GM12891 (cell line): Measurements from ENCODE around the gene RAPGEF5.

Experiments
- POLR2A ChIP-seq: IDR thresholded peaks from 2 replicates; pipeline ENCODE4 v1.6.1; 2011; ENCODE audit warnings: low read depth, low read length, control low read depth
- POLR2AphosphoS5 ChIP-seq: IDR thresholded peaks from 2 replicates; pipeline ENCODE4 v1.6.1; 2011; ENCODE audit warnings: low read depth, low read length, control low read depth
- TAF1 ChIP-seq: IDR thresholded peaks from 2 replicates; pipeline ENCODE4 v1.6.1; 2011; ENCODE audit warnings: low read depth, low read length, control low read depth

DNA sequence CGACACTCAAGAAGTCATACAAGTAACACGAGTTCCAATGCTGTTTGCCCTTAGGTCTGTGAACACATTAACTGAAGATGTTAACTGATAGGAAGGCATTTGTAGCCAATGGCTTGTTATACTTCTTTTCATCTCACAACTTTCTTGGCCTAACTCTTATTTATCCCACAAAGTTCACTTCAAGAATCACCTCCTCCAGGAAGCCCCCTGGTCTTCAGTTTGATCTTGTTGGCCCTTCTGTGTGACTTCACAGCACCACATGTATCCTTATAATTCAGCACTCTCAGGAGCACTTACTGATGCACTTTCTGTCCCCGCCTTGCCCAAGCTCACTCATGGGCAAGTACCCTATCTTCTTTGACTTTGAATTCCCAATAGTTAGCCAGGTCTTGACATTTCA, 159.6 kb downstream of the RAPGEF5 start:
- TF ChIP-seq POLR2A (no peak), TAF1 (no peak), POLR2AphosphoS5 (no peak)
